Activated CD4-positive, alpha-beta memory T cell treated with anti-CD3 and anti-CD28 coated beads for 36 hours (primary cell): ENCODE data around the gene KCTD3. TPM values are rescaled to one million over a fixed set of nuclear protein-coding genes. Genes with fewer than 3 reads are reported as not detected.
A peak's percentile ranks its signal among the peaks of the same experiment; 100 is the strongest.

ENCODE experiments used
- CTCF ChIA-PET: fragments of 350-600 bp; sonication (Branson Sonifier 250); formaldehyde crosslinking; loops from one replicate; lab custom pipeline; 2021; ENCODE audit warnings: antibody characterized with exemption, inconsistent platforms; lab: Charles Lee
- POLR2A ChIA-PET: fragments of 350-600 bp; sonication (Branson Sonifier 250); formaldehyde crosslinking; loops from one replicate; lab custom pipeline; 2021; ENCODE audit warnings: antibody characterized with exemption; lab: Charles Lee
- DNase-seq: peaks from one replicate; pipeline ENCODE4 v3.0.0-alpha.2; 2020
- H3K27ac Mint-ChIP-seq: one replicate; pipeline ENCODE4 v1.8.0; 2021; ENCODE audit warnings: mixed read lengths
- H3K27me3 Mint-ChIP-seq: one replicate; pipeline ENCODE4 v1.8.0; 2021; ENCODE audit warnings: mixed read lengths
- H3K36me3 Mint-ChIP-seq: one replicate; pipeline ENCODE4 v1.8.0; 2021; ENCODE audit warnings: mixed read lengths
- H3K4me1 Mint-ChIP-seq: one replicate; pipeline ENCODE4 v1.8.0; 2021; ENCODE audit warnings: low read depth, mixed read lengths
- H3K4me3 Mint-ChIP-seq: one replicate; pipeline ENCODE4 v1.8.0; 2021; ENCODE audit warnings: mild to moderate bottlenecking, mixed read lengths
- H3K9me3 Mint-ChIP-seq: one replicate; pipeline ENCODE4 v1.8.0; 2021; ENCODE audit warnings: mixed read lengths
- intact Hi-C: fragments of 100-400 bp; cut with micrococcal nuclease; formaldehyde crosslinking; loops from one replicate; pipeline ENCODE4 v1.15.1; 2023
- total RNA-seq, 2 experiments: library from RNA; stranded (reverse); gene quantifications; one replicate each; pipeline ENCODE4 v1.2.3, GENCODE V29; 2021

Gene KCTD3
- total RNA-seq: 1 to 10 TPM; 1.3 to 2.7 TPM

GRCh38 chr1:215566556-215567490 lies at the start of gene KCTD3:
Gene KCTD3 (plus strand): TSS chr1:215567304. CDS start chr1:215567686, 382 bp downstream.
- Mint-ChIP-seq H3K27me3 (peaks cover 23% of the 10 kb centered on the region), H3K9me3 (no peaks in the 10 kb centered on the region), H3K27ac (peak within 1 kb of the TSS; percentile 18), H3K4me1 (peaks cover 29% of the 10 kb centered on the region), H3K36me3 (no peaks in the 10 kb centered on the region), H3K4me3 (peak within 1 kb of the TSS; percentile 86)
- peak; percentile 62 for DNase-seq
- intact Hi-C loops: no loop called here
- ChIA-PET CTCF (no interaction called here), POLR2A (no interaction called here)

GRCh38 chr1:215517441-215517891 lies 49.6 kb upstream of the KCTD3 start:
- no peaks in the 10 kb centered on the region for H3K4me1 Mint-ChIP-seq
- ChIA-PET CTCF (no interaction called here), POLR2A (no interaction called here)
- no peak for DNase-seq
- H3K9me3 Mint-ChIP-seq: peaks cover 1% of the 10 kb centered on the region
- H3K27ac Mint-ChIP-seq: no peak overlapping the region
- H3K4me3 Mint-ChIP-seq: no peak overlapping the region
- no peaks in the 10 kb centered on the region for H3K27me3 Mint-ChIP-seq
- intact Hi-C loops: no loop called here
- no peaks in the 10 kb centered on the region for H3K36me3 Mint-ChIP-seq

GRCh38 chr1:215518594-215518993 lies 48.5 kb upstream of the KCTD3 start:
- ChIA-PET CTCF (interaction anchor here (0.5 kb wide), 1 partner anchor 398 kb away, joined by 3 read pairs; no protein-coding TSS in a partner anchor), POLR2A (no interaction called here)
- intact Hi-C loops: no loop called here
- DNase-seq: no peak
- Mint-ChIP-seq H3K27me3 (no peaks in the 10 kb centered on the region), H3K27ac (no peak overlapping the region), H3K36me3 (no peaks in the 10 kb centered on the region), H3K4me1 (peaks cover under 1% of the 10 kb centered on the region), H3K4me3 (no peak overlapping the region), H3K9me3 (no peaks in the 10 kb centered on the region)

- Mint-ChIP-seq H3K4me1 (peaks cover 3% of the 10 kb centered on the region), H3K36me3 (no peaks in the 10 kb centered on the region), H3K4me3 (no peak overlapping the region), H3K9me3 (no peaks in the 10 kb centered on the region), H3K27ac (no peak overlapping the region), H3K27me3 (peaks cover 4% of the 10 kb centered on the region)
- no peak for DNase-seq
- POLR2A ChIA-PET: no interaction called here
- intact Hi-C loops: no loop called here
- CTCF ChIA-PET: no interaction called here
Measured at GRCh38 chr1:215521279-215521678, 45.8 kb upstream of the KCTD3 start.

GRCh38 chr1:215523128-215523861 lies 43.8 kb upstream of the KCTD3 start:
- ChIA-PET CTCF (interaction anchor here (0.7 to 1.1 kb wide), 2 partner anchors 12 to 894 kb away, joined by 3 to 4 read pairs; no protein-coding TSS in a partner anchor), POLR2A (no interaction called here)
- DNase-seq: no peak
- Mint-ChIP-seq H3K36me3 (no peaks in the 10 kb centered on the region), H3K27ac (no peak overlapping the region), H3K9me3 (no peaks in the 10 kb centered on the region), H3K4me1 (peaks cover 3% of the 10 kb centered on the region), H3K4me3 (no peak overlapping the region), H3K27me3 (peaks cover 6% of the 10 kb centered on the region)
- intact Hi-C loops: no loop called here

GRCh38 chr1:215523906-215524305 lies 43.2 kb upstream of the KCTD3 start:
- H3K9me3 Mint-ChIP-seq: no peaks in the 10 kb centered on the region
- H3K36me3 Mint-ChIP-seq: no peaks in the 10 kb centered on the region
- H3K4me3 Mint-ChIP-seq: no peak overlapping the region
- no peak overlapping the region for H3K27ac Mint-ChIP-seq
- intact Hi-C loops: no loop called here
- no peak for DNase-seq
- peaks cover 6% of the 10 kb centered on the region for H3K27me3 Mint-ChIP-seq
- CTCF ChIA-PET: interaction anchor here (0.7 to 1.1 kb wide), 2 partner anchors 13 to 895 kb away, joined by 3 to 4 read pairs; no protein-coding TSS in a partner anchor
- peaks cover 3% of the 10 kb centered on the region for H3K4me1 Mint-ChIP-seq
- POLR2A ChIA-PET: no interaction called here

GRCh38 chr1:215526147-215526845 lies 40.8 kb upstream of the KCTD3 start:
- Mint-ChIP-seq H3K27me3 (peaks cover 10% of the 10 kb centered on the region), H3K4me3 (no peak overlapping the region), H3K4me1 (peaks cover 3% of the 10 kb centered on the region), H3K36me3 (no peaks in the 10 kb centered on the region), H3K27ac (no peak overlapping the region), H3K9me3 (no peaks in the 10 kb centered on the region)
- DNase-seq: no peak
- intact Hi-C loops: loop anchor here (1.0 to 2.0 kb wide), 2 partner anchors 898 to 1193 kb away; no protein-coding TSS in a partner anchor
- ChIA-PET CTCF (interaction anchor here (0.6 to 3.8 kb wide), 11 partner anchors 15 to 1312 kb away, joined by 3 to 29 read pairs (median 3); no protein-coding TSS in a partner anchor), POLR2A (no interaction called here)

- H3K27ac Mint-ChIP-seq: no peak overlapping the region
- H3K36me3 Mint-ChIP-seq: no peaks in the 10 kb centered on the region
- peaks cover 3% of the 10 kb centered on the region for H3K4me1 Mint-ChIP-seq
- H3K9me3 Mint-ChIP-seq: no peaks in the 10 kb centered on the region
- DNase-seq: no peak
- ChIA-PET POLR2A (no interaction called here), CTCF (interaction anchor here (0.7 to 3.8 kb wide), 8 partner anchors 15 to 1313 kb away, joined by 3 to 29 read pairs (median 3); no protein-coding TSS in a partner anchor)
- no peak overlapping the region for H3K4me3 Mint-ChIP-seq
- peaks cover 13% of the 10 kb centered on the region for H3K27me3 Mint-ChIP-seq
- intact Hi-C loops: loop anchor here (1.0 to 2.0 kb wide), 2 partner anchors 898 to 1194 kb away; no protein-coding TSS in a partner anchor
Measured at GRCh38 chr1:215526846-215527151, 40.3 kb upstream of the KCTD3 start.

GRCh38 chr1:215529111-215529510 lies 38.0 kb upstream of the KCTD3 start:
- intact Hi-C loops: no loop called here
- Mint-ChIP-seq H3K4me3 (no peak overlapping the region), H3K4me1 (no peaks in the 10 kb centered on the region), H3K9me3 (no peaks in the 10 kb centered on the region), H3K27me3 (peaks cover 17% of the 10 kb centered on the region), H3K27ac (no peak overlapping the region), H3K36me3 (no peaks in the 10 kb centered on the region)
- ChIA-PET CTCF (no interaction called here), POLR2A (no interaction called here)
- no peak for DNase-seq

GRCh38 chr1:215529571-215529970 lies 37.5 kb upstream of the KCTD3 start:
- ChIA-PET POLR2A (no interaction called here), CTCF (no interaction called here)
- DNase-seq: no peak
- Mint-ChIP-seq H3K9me3 (no peaks in the 10 kb centered on the region), H3K27me3 (peaks cover 17% of the 10 kb centered on the region), H3K4me3 (no peak overlapping the region), H3K36me3 (no peaks in the 10 kb centered on the region), H3K4me1 (no peaks in the 10 kb centered on the region), H3K27ac (no peak overlapping the region)
- intact Hi-C loops: no loop called here

GRCh38 chr1:215530401-215530984 lies 36.6 kb upstream of the KCTD3 start:
- CTCF ChIA-PET: no interaction called here
- no peaks in the 10 kb centered on the region for H3K36me3 Mint-ChIP-seq
- no peak for DNase-seq
- POLR2A ChIA-PET: no interaction called here
- no peaks in the 10 kb centered on the region for H3K4me1 Mint-ChIP-seq
- no peak overlapping the region for H3K4me3 Mint-ChIP-seq
- intact Hi-C loops: no loop called here
- no peak overlapping the region for H3K27ac Mint-ChIP-seq
- no peaks in the 10 kb centered on the region for H3K9me3 Mint-ChIP-seq
- peaks cover 21% of the 10 kb centered on the region for H3K27me3 Mint-ChIP-seq
